NCI-H2196 (cell line): ENCODE results near the gene ENPP5.

Experiments used
- DNase-seq: peaks from one replicate; lab custom pipeline; 2025; ENCODE audit not compliant: unreplicated experiment; lab: John Stamatoyannopoulos, UW

The ENPP5 gene

GRCh38 chr6:46113370-46113769 is 57.4 kb downstream of the ENPP5 start:
- DNase-seq = peak; percentile 51
